DOHH2 (cell line): ENCODE results near the gene CDH22.

Source experiments
- EZH2phosphoT487 ChIP-seq: fragments of 200-600 bp; sonication (generic); IDR thresholded peaks from 2 replicates; pipeline ENCODE4 v1.6.1; 2017; ENCODE audit warnings: borderline replicate concordance, mild to moderate bottlenecking, antibody characterized with exemption, low read length, moderate library complexity, mixed read lengths
- TF ChIP-seq, protein P1 (sequence below): fragments of 200-600 bp; sonication (generic); IDR thresholded peaks from one replicate; pipeline ENCODE4 v1.5.1; 2014; ENCODE audit warnings: antibody characterized with exemption, mild to moderate bottlenecking, low read depth, low read length; ENCODE audit not compliant: poor library complexity, severe bottlenecking

DNA sequence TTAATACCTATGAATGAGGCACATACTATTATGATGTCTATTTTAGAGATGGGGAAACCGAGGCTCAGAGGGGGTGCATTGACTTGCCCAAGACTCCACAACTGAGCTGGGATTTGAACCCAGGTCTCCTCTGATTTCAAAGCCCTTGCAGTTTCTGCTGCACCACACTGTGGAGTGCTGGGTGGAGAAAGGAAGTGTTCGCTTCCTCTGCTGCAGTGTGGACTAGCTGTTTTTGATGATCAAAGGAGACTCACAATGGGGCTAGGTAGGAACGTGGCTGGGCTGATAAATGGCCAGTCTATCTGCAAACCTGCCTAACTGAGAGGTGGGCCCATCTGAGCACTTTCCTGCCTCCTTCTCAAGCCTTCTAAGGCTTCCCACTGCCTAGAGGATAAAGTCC, 102.9 kb downstream of the CDH22 start:
- TF ChIP-seq, protein P1, sequence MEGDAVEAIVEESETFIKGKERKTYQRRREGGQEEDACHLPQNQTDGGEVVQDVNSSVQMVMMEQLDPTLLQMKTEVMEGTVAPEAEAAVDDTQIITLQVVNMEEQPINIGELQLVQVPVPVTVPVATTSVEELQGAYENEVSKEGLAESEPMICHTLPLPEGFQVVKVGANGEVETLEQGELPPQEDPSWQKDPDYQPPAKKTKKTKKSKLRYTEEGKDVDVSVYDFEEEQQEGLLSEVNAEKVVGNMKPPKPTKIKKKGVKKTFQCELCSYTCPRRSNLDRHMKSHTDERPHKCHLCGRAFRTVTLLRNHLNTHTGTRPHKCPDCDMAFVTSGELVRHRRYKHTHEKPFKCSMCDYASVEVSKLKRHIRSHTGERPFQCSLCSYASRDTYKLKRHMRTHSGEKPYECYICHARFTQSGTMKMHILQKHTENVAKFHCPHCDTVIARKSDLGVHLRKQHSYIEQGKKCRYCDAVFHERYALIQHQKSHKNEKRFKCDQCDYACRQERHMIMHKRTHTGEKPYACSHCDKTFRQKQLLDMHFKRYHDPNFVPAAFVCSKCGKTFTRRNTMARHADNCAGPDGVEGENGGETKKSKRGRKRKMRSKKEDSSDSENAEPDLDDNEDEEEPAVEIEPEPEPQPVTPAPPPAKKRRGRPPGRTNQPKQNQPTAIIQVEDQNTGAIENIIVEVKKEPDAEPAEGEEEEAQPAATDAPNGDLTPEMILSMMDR = no peak
- TF ChIP-seq EZH2phosphoT487 = no peak
